GM23248 (cell line): Measurements from ENCODE around the gene C5orf58. TPM values are rescaled to one million over a fixed set of nuclear protein-coding genes. Genes with fewer than 3 reads are reported as not detected.

Source experiments
- DNase-seq: peaks from one replicate; pipeline ENCODE4 v3.0.0-alpha.2; 2015
- H2AFZ ChIP-seq: fragments of 200-600 bp; sonication (generic); 2 replicates; pipeline ENCODE4 v1.6.1; 2016; ENCODE audit warnings: antibody characterized with exemption
- H3F3A ChIP-seq: fragments of 200-600 bp; sonication (generic); 2 replicates; pipeline ENCODE4 v1.6.1; 2016; ENCODE audit warnings: mild to moderate bottlenecking, antibody characterized with exemption, mixed run types; ENCODE audit not compliant: insufficient read depth
- H3K27ac ChIP-seq: fragments of 200-600 bp; sonication (generic); 2 replicates; pipeline ENCODE4 v1.5.1; 2016; ENCODE audit warnings: mild to moderate bottlenecking
- H3K27me3 ChIP-seq: fragments of 200-600 bp; sonication (generic); replicated peaks from 2 replicates; pipeline ENCODE4 v1.6.1; 2016; ENCODE audit warnings: mild to moderate bottlenecking; ENCODE audit not compliant: insufficient read depth
- H3K36me3 ChIP-seq: fragments of 200-600 bp; sonication (generic); 2 replicates; pipeline ENCODE4 v1.6.1; 2016; ENCODE audit warnings: low read depth, mild to moderate bottlenecking
- H3K4me1 ChIP-seq: fragments of 200-600 bp; sonication (generic); 2 replicates; pipeline ENCODE4 v1.6.1; 2016; ENCODE audit warnings: mild to moderate bottlenecking; ENCODE audit not compliant: insufficient read depth
- H3K4me2 ChIP-seq: fragments of 200-600 bp; sonication (generic); one replicate; pipeline ENCODE4 v1.6.1; 2016; ENCODE audit warnings: mild to moderate bottlenecking; ENCODE audit not compliant: unreplicated experiment
- H3K4me3 ChIP-seq: fragments of 200-600 bp; sonication (generic); 2 replicates; pipeline ENCODE4 v1.5.1; 2016; ENCODE audit warnings: mild to moderate bottlenecking
- H3K79me2 ChIP-seq: fragments of 200-600 bp; sonication (generic); 2 replicates; pipeline ENCODE4 v1.6.1; 2016; ENCODE audit warnings: mild to moderate bottlenecking; ENCODE audit not compliant: insufficient read depth
- H3K9ac ChIP-seq: fragments of 200-600 bp; sonication (generic); 2 replicates; pipeline ENCODE4 v1.6.1; 2016; ENCODE audit warnings: mild to moderate bottlenecking
- H3K9me2 ChIP-seq: fragments of 200-600 bp; sonication (generic); 2 replicates; pipeline ENCODE4 v1.6.1; 2016; ENCODE audit warnings: mixed run types, mild to moderate bottlenecking, moderate library complexity; ENCODE audit not compliant: insufficient read depth
- H3K9me3 ChIP-seq: fragments of 200-600 bp; sonication (generic); one replicate; pipeline ENCODE4 v1.6.1; 2017; ENCODE audit warnings: low read depth
- H4K20me1 ChIP-seq: fragments of 200-600 bp; sonication (generic); 2 replicates; pipeline ENCODE4 v1.6.0; 2016; ENCODE audit not compliant: insufficient read depth
- EZH2 ChIP-seq: fragments of 200-600 bp; sonication (generic); IDR thresholded peaks from 2 replicates; pipeline ENCODE4 v1.6.1; 2018; ENCODE audit warnings: antibody characterized with exemption, mild to moderate bottlenecking; ENCODE audit not compliant: insufficient read depth, poor library complexity, severe bottlenecking
- EZH2phosphoT487 ChIP-seq: fragments of 200-600 bp; sonication (generic); IDR thresholded peaks from 2 replicates; pipeline ENCODE4 v1.6.1; 2018; ENCODE audit warnings: antibody characterized with exemption, moderate library complexity, mild to moderate bottlenecking, low read depth; ENCODE audit not compliant: insufficient read depth
- WGBS, 2 experiments: methylation state at CpG; one replicate each; pipeline ENCODE4 v1.1.6; 2015 to 2017; ENCODE audit warnings: low lambda C conversion rate in 2 of 2, low coverage in 1 of 2; ENCODE audit errors: missing lambda C conversion rate in 2 of 2; 5-methylcytosine and 5-hydroxymethylcytosine counted together
- in situ Hi-C: fragments of 300-500 bp; cut with MboI; formaldehyde crosslinking; loops from 2 replicates; pipeline ENCODE4 v1.15.0; 2020
- polyA plus RNA-seq: library from polyadenylated mRNA; unstranded; fragments of >200 nt; fragmentation: Nextera tagmentation; extraction: Ambion mirVana; gene quantifications from 2 replicates; pipeline ENCODE4 v1.2.1, GENCODE V29; 2016
- total RNA-seq: library from RNA; depleted of rRNA; stranded (reverse); fragments of >200 nt; shearing (Covaris generic); gene quantifications from 2 replicates; pipeline ENCODE4 v1.2.3, GENCODE V29; 2014

C5orf58 gene
- total and polyA plus RNA-seq, 2 experiments from 2014 or later = not detected

- Histone ChIP-seq H3K79me2 (no peaks in the 10 kb centered on the region), H2AFZ (no peak overlapping the region), H4K20me1 (no peaks in the 10 kb centered on the region), H3K4me1 (no peaks in the 10 kb centered on the region), H3K9me2 (no peaks in the 10 kb centered on the region), H3F3A (no peaks in the 10 kb centered on the region), H3K36me3 (no peaks in the 10 kb centered on the region), H3K27ac (no peak overlapping the region), H3K27me3 (peaks cover 93% of the 10 kb centered on the region), H3K9me3 (no peaks in the 10 kb centered on the region), H3K4me3 (no peak overlapping the region), H3K4me2 (no peak overlapping the region), H3K9ac (no peak overlapping the region)
- WGBS, 2 experiments = 15 to 17% methylated on average over 9 of the region's 9 CpGs
- TF ChIP-seq EZH2phosphoT487 (no peak), EZH2 (no peak)
- in situ Hi-C loops = no loop called here
- no peak for DNase-seq
Observed at GRCh38 chr5:170252720-170253350, 20.1 kb downstream of the C5orf58 start.

- Histone ChIP-seq H3K27ac (no peak overlapping the region), H3K79me2 (no peaks in the 10 kb centered on the region), H3K9me2 (no peaks in the 10 kb centered on the region), H4K20me1 (no peaks in the 10 kb centered on the region), H3K36me3 (no peaks in the 10 kb centered on the region), H3F3A (no peaks in the 10 kb centered on the region), H3K4me2 (no peak overlapping the region), H3K9me3 (no peaks in the 10 kb centered on the region), H3K27me3 (peaks cover 89% of the 10 kb centered on the region), H2AFZ (no peak overlapping the region), H3K9ac (no peak overlapping the region), H3K4me1 (no peaks in the 10 kb centered on the region), H3K4me3 (no peak overlapping the region)
- no peak for DNase-seq
- 61% methylated on average over 8 of the region's 8 CpGs for WGBS, 2 experiments
- no peak for TF ChIP-seq EZH2phosphoT487
- TF ChIP-seq EZH2 = no peak
- in situ Hi-C loops = no loop called here
Observed at GRCh38 chr5:170254056-170254455, 21.3 kb downstream of the C5orf58 start.

- TF ChIP-seq EZH2 = no peak
- no peak for TF ChIP-seq EZH2phosphoT487
- H3K36me3 ChIP-seq = no peaks in the 10 kb centered on the region
- H2AFZ ChIP-seq = no peak overlapping the region
- H3K27me3 ChIP-seq = peaks cover 70% of the 10 kb centered on the region
- no peaks in the 10 kb centered on the region for H3K9me2 ChIP-seq
- H3K9me3 ChIP-seq = no peaks in the 10 kb centered on the region
- H3K4me1 ChIP-seq = no peaks in the 10 kb centered on the region
- H3K4me2 ChIP-seq = no peak overlapping the region
- no peak overlapping the region for H3K27ac ChIP-seq
- in situ Hi-C loops = no loop called here
- no peak for DNase-seq
- H4K20me1 ChIP-seq = no peaks in the 10 kb centered on the region
- no peaks in the 10 kb centered on the region for H3F3A ChIP-seq
- H3K79me2 ChIP-seq = no peaks in the 10 kb centered on the region
- 43 to 45% methylated on average over 1 of the region's 1 CpG for WGBS, 2 experiments
- H3K9ac ChIP-seq = no peak overlapping the region
- no peak overlapping the region for H3K4me3 ChIP-seq
Observed at GRCh38 chr5:170256571-170256970, 23.8 kb downstream of the C5orf58 start.

GRCh38 chr5:170257370-170257769, 24.6 kb downstream of the C5orf58 start:
- Histone ChIP-seq H3K27ac (no peak overlapping the region), H3K4me3 (no peak overlapping the region), H3K27me3 (peaks cover 70% of the 10 kb centered on the region), H3K4me1 (no peaks in the 10 kb centered on the region), H3K36me3 (no peaks in the 10 kb centered on the region), H4K20me1 (no peaks in the 10 kb centered on the region), H2AFZ (no peak overlapping the region), H3K9ac (no peak overlapping the region), H3K9me2 (no peaks in the 10 kb centered on the region), H3F3A (no peaks in the 10 kb centered on the region), H3K4me2 (no peak overlapping the region), H3K79me2 (no peaks in the 10 kb centered on the region), H3K9me3 (no peaks in the 10 kb centered on the region)
- TF ChIP-seq EZH2 = no peak
- DNase-seq = no peak
- WGBS, 2 experiments = 61 to 63% methylated on average over 4 of the region's 4 CpGs
- in situ Hi-C loops = no loop called here

GRCh38 chr5:170261528-170262043, 28.8 kb downstream of the C5orf58 start:
- Histone ChIP-seq H3K27me3 (peaks cover 71% of the 10 kb centered on the region), H3K9ac (no peak overlapping the region), H3K4me1 (no peaks in the 10 kb centered on the region), H3K79me2 (no peaks in the 10 kb centered on the region), H3K36me3 (no peaks in the 10 kb centered on the region), H3K27ac (no peak overlapping the region), H3K4me3 (no peak overlapping the region), H3K9me3 (no peaks in the 10 kb centered on the region), H3K9me2 (no peaks in the 10 kb centered on the region), H4K20me1 (no peaks in the 10 kb centered on the region), H3F3A (no peaks in the 10 kb centered on the region), H2AFZ (no peak overlapping the region), H3K4me2 (no peak overlapping the region)
- WGBS, 2 experiments = 63 to 64% methylated on average over 3 of the region's 3 CpGs
- in situ Hi-C loops = no loop called here
- TF ChIP-seq EZH2 = no peak
- no peak for TF ChIP-seq EZH2phosphoT487
- no peak for DNase-seq
